GM12875 (cell line): Measurements from ENCODE around the gene ASCC2.

Experiments used
- H3K4me3 ChIP-seq: one replicate; pipeline ENCODE4 v1.5.1; 2011; ENCODE audit warnings: low read depth, low read length, control low read depth
- TF ChIP-seq, protein P1 (sequence below): IDR thresholded peaks from 2 replicates; pipeline ENCODE4 v1.5.1; 2011; ENCODE audit warnings: low read depth, mild to moderate bottlenecking, control low read depth, inconsistent platforms, low read length, moderate library complexity, borderline replicate concordance; ENCODE audit not compliant: insufficient read depth

Gene ASCC2

DNA sequence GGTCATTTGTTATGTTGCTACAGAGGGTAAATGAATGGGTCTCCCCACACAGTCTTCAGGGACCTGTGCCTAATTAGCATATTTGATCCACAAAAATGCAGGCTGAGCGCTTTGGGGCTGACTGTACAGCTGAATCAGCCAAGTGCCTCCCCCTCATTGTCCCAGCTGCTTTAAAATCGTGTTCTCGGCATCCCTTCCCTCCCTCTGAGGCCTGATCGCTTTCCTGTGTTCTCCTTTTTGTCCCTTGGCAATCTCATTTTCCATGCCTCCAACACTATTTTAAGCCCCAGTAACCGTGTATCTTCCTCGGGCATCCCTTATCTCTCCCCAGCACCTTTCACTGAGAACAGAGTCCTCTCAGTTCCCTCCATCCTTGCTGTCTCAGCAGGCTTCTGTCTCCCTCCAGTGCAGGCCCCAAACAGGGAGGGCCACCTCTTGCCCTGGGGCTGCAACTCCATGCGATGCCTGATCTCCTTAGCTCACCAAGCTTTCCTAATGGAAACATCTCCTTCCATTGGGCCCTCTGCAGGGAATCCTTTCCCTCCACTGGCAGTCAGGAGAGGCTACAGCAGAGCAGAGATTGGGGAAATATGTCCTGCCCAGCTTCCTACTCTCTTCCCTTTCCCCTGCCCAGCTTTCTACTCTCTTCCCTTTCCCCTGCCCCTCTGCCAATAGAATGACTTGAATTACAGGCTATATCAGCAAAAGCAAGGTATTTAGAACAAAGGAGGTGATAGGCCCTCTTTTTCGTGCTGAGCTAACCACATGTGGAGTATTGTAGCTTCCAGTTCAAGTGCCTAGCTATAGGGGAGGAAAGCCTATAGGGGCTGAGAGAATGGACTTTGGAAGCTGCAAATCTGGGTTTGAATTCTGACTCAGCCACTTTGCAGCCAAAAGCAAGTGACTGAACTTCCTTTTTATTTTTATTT lies 57.1 kb downstream of the ASCC2 start:
- TF ChIP-seq, protein P1, sequence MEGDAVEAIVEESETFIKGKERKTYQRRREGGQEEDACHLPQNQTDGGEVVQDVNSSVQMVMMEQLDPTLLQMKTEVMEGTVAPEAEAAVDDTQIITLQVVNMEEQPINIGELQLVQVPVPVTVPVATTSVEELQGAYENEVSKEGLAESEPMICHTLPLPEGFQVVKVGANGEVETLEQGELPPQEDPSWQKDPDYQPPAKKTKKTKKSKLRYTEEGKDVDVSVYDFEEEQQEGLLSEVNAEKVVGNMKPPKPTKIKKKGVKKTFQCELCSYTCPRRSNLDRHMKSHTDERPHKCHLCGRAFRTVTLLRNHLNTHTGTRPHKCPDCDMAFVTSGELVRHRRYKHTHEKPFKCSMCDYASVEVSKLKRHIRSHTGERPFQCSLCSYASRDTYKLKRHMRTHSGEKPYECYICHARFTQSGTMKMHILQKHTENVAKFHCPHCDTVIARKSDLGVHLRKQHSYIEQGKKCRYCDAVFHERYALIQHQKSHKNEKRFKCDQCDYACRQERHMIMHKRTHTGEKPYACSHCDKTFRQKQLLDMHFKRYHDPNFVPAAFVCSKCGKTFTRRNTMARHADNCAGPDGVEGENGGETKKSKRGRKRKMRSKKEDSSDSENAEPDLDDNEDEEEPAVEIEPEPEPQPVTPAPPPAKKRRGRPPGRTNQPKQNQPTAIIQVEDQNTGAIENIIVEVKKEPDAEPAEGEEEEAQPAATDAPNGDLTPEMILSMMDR = no peak
- no peak overlapping the region for H3K4me3 ChIP-seq

DNA sequence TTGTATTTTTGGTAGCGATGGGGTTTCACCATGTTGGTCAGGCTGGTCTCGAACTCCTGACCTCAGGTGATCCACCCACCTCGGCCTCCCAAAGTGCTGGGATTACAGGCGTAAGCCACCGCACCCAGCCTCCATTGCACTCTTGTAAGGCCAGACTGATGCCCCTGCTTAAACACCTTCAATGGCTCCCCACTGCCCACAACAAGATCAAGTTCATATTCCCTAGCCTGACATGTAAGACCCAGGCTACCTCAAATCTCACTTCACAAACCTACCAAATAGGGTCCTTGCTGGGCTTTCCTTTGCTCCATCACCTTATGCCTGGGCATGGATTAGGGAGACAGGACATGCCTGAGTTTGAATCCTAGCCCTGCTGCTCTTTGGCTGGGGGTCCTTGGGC lies 57.9 kb downstream of the ASCC2 start:
- no peak overlapping the region for H3K4me3 ChIP-seq
- TF ChIP-seq, protein P1 = no peak

DNA sequence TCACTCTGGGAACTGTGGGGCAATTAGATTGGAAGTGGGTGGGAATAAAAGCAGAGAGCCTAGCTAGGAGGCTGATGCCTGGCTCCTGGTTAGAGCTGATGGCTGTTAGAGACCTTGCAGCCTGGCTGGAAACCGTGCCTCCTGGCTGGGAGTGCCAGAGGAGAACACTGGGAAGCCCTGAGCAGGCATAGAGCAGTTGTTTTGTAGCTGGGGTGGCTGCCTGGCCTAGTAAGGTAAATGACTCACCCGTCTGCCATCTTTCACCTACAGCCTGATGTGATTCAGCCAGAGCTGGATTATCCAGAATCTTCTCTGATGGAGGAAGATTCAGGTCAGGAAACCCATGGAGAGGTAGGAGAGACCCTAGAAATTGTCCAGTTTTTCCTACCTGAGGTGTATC lies 64.8 kb downstream of the ASCC2 start:
- TF ChIP-seq, protein P1 = no peak
- H3K4me3 ChIP-seq = no peak overlapping the region

DNA sequence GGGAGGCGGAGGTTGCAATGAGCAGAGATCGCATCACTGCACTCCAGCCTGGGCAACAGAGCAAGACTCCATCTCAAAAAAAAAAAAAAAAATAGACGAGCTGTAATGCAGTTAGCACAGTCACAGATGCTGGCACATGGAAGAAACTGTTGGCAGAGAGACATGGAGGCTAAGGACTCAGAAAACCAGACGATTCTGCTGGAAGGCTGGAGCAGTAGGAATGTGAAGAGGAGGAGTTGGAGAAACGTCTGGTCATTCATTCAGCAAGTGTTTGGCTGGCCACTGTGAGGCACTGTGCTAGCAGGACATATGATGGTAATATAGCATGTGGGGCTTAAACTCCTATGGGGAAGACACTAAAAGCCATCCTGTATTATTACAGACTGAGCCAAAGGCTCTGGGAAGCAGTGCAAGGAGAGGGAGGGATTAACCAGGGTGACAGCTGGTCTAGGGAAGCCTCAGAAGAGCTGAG lies 65.9 kb downstream of the ASCC2 start:
- no peak overlapping the region for H3K4me3 ChIP-seq
- TF ChIP-seq, protein P1 = 0 out of 2 replicates have a peak, but pooled peaks have one; percentile 18

DNA sequence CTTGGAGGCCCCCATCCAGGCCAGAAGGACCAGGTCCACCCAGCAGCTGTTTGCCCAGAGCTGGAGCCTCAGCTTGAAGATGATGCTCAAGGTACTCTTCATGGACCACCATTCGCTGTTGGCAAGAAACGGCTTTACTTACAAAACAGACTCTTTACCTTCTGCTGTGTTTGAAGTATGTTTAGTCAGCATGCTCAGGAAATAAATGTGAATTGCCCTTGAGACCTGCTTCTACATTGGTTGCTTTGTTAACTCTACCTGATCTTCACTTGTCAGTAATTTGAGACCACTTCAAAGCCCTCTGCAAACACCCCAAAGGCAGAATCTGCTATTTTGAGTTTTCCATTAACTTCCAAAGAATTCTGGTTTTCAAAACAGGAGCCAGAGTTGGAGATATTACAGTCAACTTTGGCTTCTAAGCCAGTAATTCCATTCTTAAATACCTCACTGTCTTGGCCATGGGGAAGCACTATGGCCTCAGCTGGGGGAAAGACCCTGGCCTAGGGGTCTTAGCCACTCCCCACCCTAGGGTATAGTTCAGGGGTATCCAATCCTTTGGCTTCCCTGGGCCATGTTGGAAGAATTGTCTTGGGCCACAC lies 68.3 kb downstream of the ASCC2 start:
- TF ChIP-seq, protein P1 = no peak
- no peak overlapping the region for H3K4me3 ChIP-seq

DNA sequence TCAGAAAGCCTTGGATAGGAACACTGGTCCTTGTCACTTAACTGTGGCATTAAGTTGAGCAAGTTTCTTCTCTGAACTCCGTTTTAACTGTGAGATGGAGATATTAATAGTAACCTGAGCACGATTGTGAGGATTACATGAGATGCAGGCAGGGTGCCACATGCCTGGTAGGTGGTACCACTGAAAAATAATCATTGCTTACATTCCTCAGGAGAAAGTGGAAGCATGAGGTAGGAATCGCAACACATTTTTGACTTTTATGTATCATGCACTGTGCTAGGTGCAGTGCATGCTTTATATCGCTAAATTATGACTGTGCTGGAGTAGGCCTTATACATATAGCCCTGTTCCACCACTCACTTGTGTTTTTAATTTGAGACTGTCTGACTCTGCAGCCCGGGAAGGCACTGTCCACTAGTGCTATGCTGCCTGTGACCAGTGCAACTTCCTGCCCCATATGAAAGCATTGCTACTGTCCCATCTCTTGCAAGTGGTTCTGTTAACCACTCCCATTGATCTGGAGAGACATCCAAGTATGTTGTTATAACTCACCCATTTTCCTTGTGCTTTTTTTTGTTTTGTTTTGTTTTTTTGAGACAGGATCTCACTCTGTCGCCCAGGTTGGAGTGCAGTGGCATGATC lies 69.9 kb downstream of the ASCC2 start:
- peak overlapping the region; percentile 78 for H3K4me3 ChIP-seq
- TF ChIP-seq, protein P1 = no peak
